C4-2B (cell line): ENCODE data around the gene ARHGDIB.

Experiments used
- CTCF ChIP-seq: fragments of 450-650 bp; conservative IDR thresholded peaks from 2 replicates; pipeline ENCODE4 v1.5.1; 2017; ENCODE audit warnings: mild to moderate bottlenecking
- ZFX ChIP-seq: fragments of 450-650 bp; IDR thresholded peaks from 2 replicates; pipeline ENCODE4 v1.6.1; 2017

GRCh38 chr12:14930299-14930698 is 31.1 kb downstream of the ARHGDIB start:
- no peak for TF ChIP-seq CTCF
- no peak for TF ChIP-seq ZFX
